ENCODE measurements around the gene CAMTA1. TPM values are rescaled to one million over a fixed set of nuclear protein-coding genes. Genes with fewer than 3 reads are reported as not detected.
A peak's percentile ranks its signal among the peaks of the same experiment; 100 is the strongest.

CAMTA1 gene
- total and polyA plus RNA-seq, 2 experiments from 2014 or later: 213 to 341 TPM

GRCh38 chr1:7781501-7781900 is 996.2 kb downstream of the CAMTA1 start:
- Histone ChIP-seq H3K36me3 (peaks cover 9% of the 10 kb centered on the region), H3K27me3 (no peaks in the 10 kb centered on the region), H3K27ac (no peak overlapping the region), H3K4me1 (ENCODE audit: low read depth) (no peaks in the 10 kb centered on the region), H3K9me3 (ENCODE audit: low read depth) (no peaks in the 10 kb centered on the region), H3K4me3 (no peak overlapping the region)
- TF ChIP-seq CTCF (IDR thresholded peaks at IDR 0.05; ENCODE audit: low read depth, low read length): no peak
- DNase-seq (ENCODE audit: low read depth in 1 of 2, low spot score in 1 of 2): no peak

GRCh38 chr1:7781923-7782495 is 996.8 kb downstream of the CAMTA1 start:
- TF ChIP-seq CTCF (IDR thresholded peaks at IDR 0.05; ENCODE audit: low read depth, low read length): no peak
- Histone ChIP-seq H3K27me3 (no peaks in the 10 kb centered on the region), H3K4me1 (ENCODE audit: low read depth) (no peaks in the 10 kb centered on the region), H3K4me3 (no peak overlapping the region), H3K36me3 (peaks cover 9% of the 10 kb centered on the region), H3K27ac (no peak overlapping the region), H3K9me3 (ENCODE audit: low read depth) (no peaks in the 10 kb centered on the region)
- no peak for DNase-seq (ENCODE audit: low read depth in 1 of 2, low spot score in 1 of 2)

- Histone ChIP-seq H3K27me3 (no peaks in the 10 kb centered on the region), H3K27ac (peak overlapping the region; percentile 55), H3K4me3 (peak overlapping the region; percentile 33), H3K9me3 (ENCODE audit: low read depth) (no peaks in the 10 kb centered on the region), H3K4me1 (ENCODE audit: low read depth) (no peaks in the 10 kb centered on the region), H3K36me3 (peaks cover 2% of the 10 kb centered on the region)
- TF ChIP-seq CTCF (IDR thresholded peaks at IDR 0.05; ENCODE audit: low read depth, low read length): no peak
- DNase-seq (ENCODE audit: low read depth in 1 of 2, low spot score in 1 of 2): peak; percentile 69 to 80
Measured at GRCh38 chr1:7783178-7783711, 998.0 kb downstream of the CAMTA1 start.

GRCh38 chr1:7783826-7784491 is 998.7 kb downstream of the CAMTA1 start, which contains the start of gene PER3:
Gene PER3 (plus strand): TSS chr1:7784291. CDS start chr1:7784878, 587 bp downstream.
- no peaks in the 10 kb centered on the region for H3K4me1 ChIP-seq (ENCODE audit: low read depth)
- no peak for TF ChIP-seq CTCF (IDR thresholded peaks at IDR 0.05; ENCODE audit: low read depth, low read length)
- H3K36me3 ChIP-seq: no peaks in the 10 kb centered on the region
- no peaks in the 10 kb centered on the region for H3K9me3 ChIP-seq (ENCODE audit: low read depth)
- peak; percentile 97 to 99 for DNase-seq (ENCODE audit: low read depth in 1 of 2, low spot score in 1 of 2)
- peak within 1 kb of the TSS; percentile 88 for H3K27ac ChIP-seq
- peak within 1 kb of the TSS; percentile 33 for H3K4me3 ChIP-seq
- H3K27me3 ChIP-seq: no peaks in the 10 kb centered on the region

- H3K4me3 ChIP-seq: peak overlapping the region; percentile 22
- peaks cover under 1% of the 10 kb centered on the region for H3K36me3 ChIP-seq
- peak in 1 of 2 donors; percentile 2 for DNase-seq (ENCODE audit: low read depth in 1 of 2, low spot score in 1 of 2)
- no peaks in the 10 kb centered on the region for H3K9me3 ChIP-seq (ENCODE audit: low read depth)
- no peaks in the 10 kb centered on the region for H3K27me3 ChIP-seq
- H3K27ac ChIP-seq: peak overlapping the region; percentile 88
- TF ChIP-seq CTCF (IDR thresholded peaks at IDR 0.05; ENCODE audit: low read depth, low read length): no peak
- H3K4me1 ChIP-seq (ENCODE audit: low read depth): no peaks in the 10 kb centered on the region
Measured at GRCh38 chr1:7784492-7785071, 999.3 kb downstream of the CAMTA1 start.

Data from cardiac muscle cell (in vitro differentiated cells and primary cell).